HEK293 (cell line): ENCODE data around the gene TPD52L1.

Experiments used
- ZNF184 ChIP-seq: fragments of 450-650 bp; IDR thresholded peaks from 2 replicates; pipeline ENCODE4 v1.5.1; 2018; ENCODE audit warnings: missing biosample characterization, mild to moderate bottlenecking, missing genetic modification characterization
- ZNF274 ChIP-seq, 2 experiments: fragments of 200-500 bp in 1 of 2; fragments of 450-650 bp in 1 of 2; sonication (Bioruptor generic) in 1 of 2; formaldehyde crosslinking in 1 of 2; IDR thresholded peaks; 2 replicates each; pipeline versions ENCODE4 v1.5.1 to v1.6.1; 2014 to 2016; ENCODE audit warnings: borderline replicate concordance in 1 of 2, inconsistent platforms in 1 of 2, low read length in 1 of 2, missing biosample characterization in 1 of 2, missing genetic modification characterization in 1 of 2
- TF ChIP-seq, protein P1 (sequence below): fragments of 450-650 bp; formaldehyde crosslinking; IDR thresholded peaks from 2 replicates; pipeline ENCODE4 v1.5.1; 2016; ENCODE audit warnings: missing biosample characterization, missing genetic modification characterization
- TF ChIP-seq, protein P2 (sequence below): fragments of 450-650 bp; formaldehyde crosslinking; IDR thresholded peaks from 2 replicates; pipeline ENCODE4 v1.5.1; 2016; ENCODE audit warnings: missing biosample characterization, missing genetic modification characterization

DNA sequence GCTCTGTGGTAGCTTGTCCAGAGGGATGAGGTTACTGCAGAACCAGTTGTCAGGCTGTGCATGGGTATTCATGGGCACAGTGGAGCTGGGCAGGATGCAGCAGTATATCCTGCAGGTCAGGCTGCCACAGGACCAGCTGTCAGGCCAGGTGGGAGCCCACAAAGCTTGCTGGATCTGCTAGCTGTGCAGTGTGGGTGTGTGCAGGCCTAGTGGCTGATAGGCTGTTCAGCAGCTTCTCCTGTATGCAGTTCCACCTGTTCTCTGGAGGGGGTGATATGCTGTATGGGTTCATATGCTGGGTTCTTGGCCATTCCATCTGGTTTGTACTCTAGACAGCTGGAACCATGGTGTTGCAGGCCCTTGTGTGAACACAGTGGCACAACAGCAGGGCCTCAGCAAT is 40.6 kb upstream of the TPD52L1 start:
- TF ChIP-seq, protein P1, sequence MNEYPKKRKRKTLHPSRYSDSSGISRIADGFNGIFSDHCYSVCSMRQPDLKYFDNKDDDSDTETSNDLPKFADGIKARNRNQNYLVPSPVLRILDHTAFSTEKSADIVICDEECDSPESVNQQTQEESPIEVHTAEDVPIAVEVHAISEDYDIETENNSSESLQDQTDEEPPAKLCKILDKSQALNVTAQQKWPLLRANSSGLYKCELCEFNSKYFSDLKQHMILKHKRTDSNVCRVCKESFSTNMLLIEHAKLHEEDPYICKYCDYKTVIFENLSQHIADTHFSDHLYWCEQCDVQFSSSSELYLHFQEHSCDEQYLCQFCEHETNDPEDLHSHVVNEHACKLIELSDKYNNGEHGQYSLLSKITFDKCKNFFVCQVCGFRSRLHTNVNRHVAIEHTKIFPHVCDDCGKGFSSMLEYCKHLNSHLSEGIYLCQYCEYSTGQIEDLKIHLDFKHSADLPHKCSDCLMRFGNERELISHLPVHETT (tag by site-specific recombination): no peak
- TF ChIP-seq, protein P2, sequence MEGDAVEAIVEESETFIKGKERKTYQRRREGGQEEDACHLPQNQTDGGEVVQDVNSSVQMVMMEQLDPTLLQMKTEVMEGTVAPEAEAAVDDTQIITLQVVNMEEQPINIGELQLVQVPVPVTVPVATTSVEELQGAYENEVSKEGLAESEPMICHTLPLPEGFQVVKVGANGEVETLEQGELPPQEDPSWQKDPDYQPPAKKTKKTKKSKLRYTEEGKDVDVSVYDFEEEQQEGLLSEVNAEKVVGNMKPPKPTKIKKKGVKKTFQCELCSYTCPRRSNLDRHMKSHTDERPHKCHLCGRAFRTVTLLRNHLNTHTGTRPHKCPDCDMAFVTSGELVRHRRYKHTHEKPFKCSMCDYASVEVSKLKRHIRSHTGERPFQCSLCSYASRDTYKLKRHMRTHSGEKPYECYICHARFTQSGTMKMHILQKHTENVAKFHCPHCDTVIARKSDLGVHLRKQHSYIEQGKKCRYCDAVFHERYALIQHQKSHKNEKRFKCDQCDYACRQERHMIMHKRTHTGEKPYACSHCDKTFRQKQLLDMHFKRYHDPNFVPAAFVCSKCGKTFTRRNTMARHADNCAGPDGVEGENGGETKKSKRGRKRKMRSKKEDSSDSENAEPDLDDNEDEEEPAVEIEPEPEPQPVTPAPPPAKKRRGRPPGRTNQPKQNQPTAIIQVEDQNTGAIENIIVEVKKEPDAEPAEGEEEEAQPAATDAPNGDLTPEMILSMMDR (tag by site-specific recombination): no peak
- TF ChIP-seq ZNF274 (IDR thresholded peaks at IDR 0.05; ENCODE audit: low read length) (no peak), ZNF274 (tag by site-specific recombination; IDR thresholded peaks at IDR 0.05; ENCODE audit: borderline replicate concordance) (no peak), ZNF184 (no peak)
